ENCODE results near the gene TUBB2B. TPM values are rescaled to one million over a fixed set of nuclear protein-coding genes. Genes with fewer than 3 reads are reported as not detected.

Gene TUBB2B
- total RNA-seq, 1 experiment from 2014 or later: 3.0 TPM

- Mint-ChIP-seq H3K4me3 (ENCODE audit: low read depth, unreplicated experiment) (no peak overlapping the region), H3K4me1 (ENCODE audit: low read depth, unreplicated experiment) (no peaks in the 10 kb centered on the region), H3K36me3 (ENCODE audit: insufficient read depth, unreplicated experiment) (peaks cover 20% of the 10 kb centered on the region), H3K27ac (ENCODE audit: unreplicated experiment) (no peak overlapping the region), H3K27me3 (ENCODE audit: unreplicated experiment) (no peaks in the 10 kb centered on the region), H3K9me3 (ENCODE audit: low read depth, unreplicated experiment) (no peaks in the 10 kb centered on the region)
- intact Hi-C loops (cut with micrococcal nuclease; ENCODE audit: unreplicated experiment): loop anchor here (10.0 kb wide), 1 partner anchor 141 kb away; no protein-coding TSS in a partner anchor
- no peak for DNase-seq
- CTCF ChIA-PET: no interaction called here
- BruUV-seq (replicated peaks): no TSS peak
- no peak for TF ChIP-seq CTCF (IDR thresholded peaks at IDR 0.05; ENCODE audit: unreplicated experiment)
These were observed 46.5 kb upstream of the TUBB2B start for GRCh38 chr6:3273707-3274521.

GRCh38 chr6:3272911-3273547, 45.6 kb upstream of the TUBB2B start:
- CTCF ChIA-PET: no interaction called here
- H3K4me3 Mint-ChIP-seq (ENCODE audit: low read depth, unreplicated experiment): no peak overlapping the region
- TF ChIP-seq CTCF (IDR thresholded peaks at IDR 0.05; ENCODE audit: unreplicated experiment): no peak
- H3K36me3 Mint-ChIP-seq (ENCODE audit: insufficient read depth, unreplicated experiment): peaks cover 26% of the 10 kb centered on the region
- no peaks in the 10 kb centered on the region for H3K9me3 Mint-ChIP-seq (ENCODE audit: low read depth, unreplicated experiment)
- BruUV-seq (replicated peaks): no TSS peak
- no peaks in the 10 kb centered on the region for H3K4me1 Mint-ChIP-seq (ENCODE audit: low read depth, unreplicated experiment)
- no peak for DNase-seq
- H3K27ac Mint-ChIP-seq (ENCODE audit: unreplicated experiment): no peak overlapping the region
- intact Hi-C loops (cut with micrococcal nuclease; ENCODE audit: unreplicated experiment): loop anchor here (10.0 kb wide), 1 partner anchor 142 kb away; no protein-coding TSS in a partner anchor
- no peaks in the 10 kb centered on the region for H3K27me3 Mint-ChIP-seq (ENCODE audit: unreplicated experiment)

GRCh38 chr6:3271756-3272155, 44.3 kb upstream of the TUBB2B start:
- H3K4me3 Mint-ChIP-seq (ENCODE audit: low read depth, unreplicated experiment): no peak overlapping the region
- no peaks in the 10 kb centered on the region for H3K9me3 Mint-ChIP-seq (ENCODE audit: low read depth, unreplicated experiment)
- BruUV-seq (replicated peaks): no TSS peak
- H3K27ac Mint-ChIP-seq (ENCODE audit: unreplicated experiment): no peak overlapping the region
- no peaks in the 10 kb centered on the region for H3K27me3 Mint-ChIP-seq (ENCODE audit: unreplicated experiment)
- no peak for DNase-seq
- no peaks in the 10 kb centered on the region for H3K4me1 Mint-ChIP-seq (ENCODE audit: low read depth, unreplicated experiment)
- intact Hi-C loops (cut with micrococcal nuclease; ENCODE audit: unreplicated experiment): loop anchor here (10.0 kb wide), 1 partner anchor 143 kb away; no protein-coding TSS in a partner anchor
- CTCF ChIA-PET: no interaction called here
- peaks cover 33% of the 10 kb centered on the region for H3K36me3 Mint-ChIP-seq (ENCODE audit: insufficient read depth, unreplicated experiment)
- no peak for TF ChIP-seq CTCF (IDR thresholded peaks at IDR 0.05; ENCODE audit: unreplicated experiment)

- H3K9me3 Mint-ChIP-seq (ENCODE audit: low read depth, unreplicated experiment): no peaks in the 10 kb centered on the region
- H3K27ac Mint-ChIP-seq (ENCODE audit: unreplicated experiment): no peak overlapping the region
- intact Hi-C loops (cut with micrococcal nuclease; ENCODE audit: unreplicated experiment): loop anchor here (10.0 kb wide), 1 partner anchor 145 kb away; no protein-coding TSS in a partner anchor
- H3K4me3 Mint-ChIP-seq (ENCODE audit: low read depth, unreplicated experiment): no peak overlapping the region
- peaks cover 39% of the 10 kb centered on the region for H3K36me3 Mint-ChIP-seq (ENCODE audit: insufficient read depth, unreplicated experiment)
- no TSS peak for BruUV-seq (replicated peaks)
- CTCF ChIA-PET: no interaction called here
- no peak for TF ChIP-seq CTCF (IDR thresholded peaks at IDR 0.05; ENCODE audit: unreplicated experiment)
- H3K4me1 Mint-ChIP-seq (ENCODE audit: low read depth, unreplicated experiment): no peaks in the 10 kb centered on the region
- H3K27me3 Mint-ChIP-seq (ENCODE audit: unreplicated experiment): no peaks in the 10 kb centered on the region
- DNase-seq: no peak
These were observed 42.8 kb upstream of the TUBB2B start for GRCh38 chr6:3270258-3270657.
